Retinal pigment epithelial cell (primary cell): ENCODE data around the gene SRP72.

Experiments used
- DNase-seq: peaks from one replicate; pipeline ENCODE4 v3.0.0-alpha.2; 2010; ENCODE audit warnings: low read depth
- H3K4me3 ChIP-seq: 2 replicates; pipeline ENCODE4 v1.5.1; 2011; ENCODE audit warnings: mild to moderate bottlenecking, low read length, control low read depth, moderate library complexity
- TF ChIP-seq, protein P1 (sequence below): conservative IDR thresholded peaks from 2 replicates; pipeline ENCODE4 v1.5.1; 2011; ENCODE audit warnings: low read depth, low read length, control low read depth, inconsistent platforms

Gene SRP72

DNA sequence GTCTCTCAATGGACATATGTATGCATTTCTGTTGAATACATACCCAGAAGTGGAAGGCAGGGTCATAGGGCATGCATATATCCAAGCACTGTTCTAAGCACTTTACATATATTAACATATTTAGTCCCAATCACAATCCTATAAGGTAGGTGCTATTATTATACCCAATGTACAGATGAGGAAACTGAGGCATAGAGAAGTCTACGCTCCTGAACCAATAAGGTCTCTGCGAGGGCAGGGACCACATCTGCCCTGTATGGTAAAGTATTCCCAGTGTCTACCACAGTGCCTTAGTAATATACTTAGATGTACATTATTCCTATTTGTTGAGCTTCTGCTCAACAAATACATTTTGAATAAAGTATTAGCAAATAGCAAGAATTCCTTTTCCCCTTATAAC lies 37.2 kb upstream of the SRP72 start:
- DNase-seq = no peak
- no peak overlapping the region for H3K4me3 ChIP-seq
- TF ChIP-seq, protein P1, sequence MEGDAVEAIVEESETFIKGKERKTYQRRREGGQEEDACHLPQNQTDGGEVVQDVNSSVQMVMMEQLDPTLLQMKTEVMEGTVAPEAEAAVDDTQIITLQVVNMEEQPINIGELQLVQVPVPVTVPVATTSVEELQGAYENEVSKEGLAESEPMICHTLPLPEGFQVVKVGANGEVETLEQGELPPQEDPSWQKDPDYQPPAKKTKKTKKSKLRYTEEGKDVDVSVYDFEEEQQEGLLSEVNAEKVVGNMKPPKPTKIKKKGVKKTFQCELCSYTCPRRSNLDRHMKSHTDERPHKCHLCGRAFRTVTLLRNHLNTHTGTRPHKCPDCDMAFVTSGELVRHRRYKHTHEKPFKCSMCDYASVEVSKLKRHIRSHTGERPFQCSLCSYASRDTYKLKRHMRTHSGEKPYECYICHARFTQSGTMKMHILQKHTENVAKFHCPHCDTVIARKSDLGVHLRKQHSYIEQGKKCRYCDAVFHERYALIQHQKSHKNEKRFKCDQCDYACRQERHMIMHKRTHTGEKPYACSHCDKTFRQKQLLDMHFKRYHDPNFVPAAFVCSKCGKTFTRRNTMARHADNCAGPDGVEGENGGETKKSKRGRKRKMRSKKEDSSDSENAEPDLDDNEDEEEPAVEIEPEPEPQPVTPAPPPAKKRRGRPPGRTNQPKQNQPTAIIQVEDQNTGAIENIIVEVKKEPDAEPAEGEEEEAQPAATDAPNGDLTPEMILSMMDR = no peak

- TF ChIP-seq, protein P1 = no peak
- H3K4me3 ChIP-seq = no peak overlapping the region
- DNase-seq = no peak
Measured at GRCh38 chr4:56433280-56433679, 34.1 kb upstream of the SRP72 start.

- DNase-seq = no peak
- TF ChIP-seq, protein P1 = no peak
- peak overlapping the region; percentile 62 for H3K4me3 ChIP-seq
Measured at GRCh38 chr4:56434599-56435139, 32.7 kb upstream of the SRP72 start.

GRCh38 chr4:56435140-56435926 lies 32.1 kb upstream of the SRP72 start, which contains the start of gene PPAT:
TSS of gene PPAT (minus strand) at chr4:56435615. CDS start at chr4:56435477, 138 bp downstream.
- TF ChIP-seq, protein P1 = no peak
- peak within 1 kb of the TSS; percentile 85 for H3K4me3 ChIP-seq
- peak; percentile 92 for DNase-seq

DNA sequence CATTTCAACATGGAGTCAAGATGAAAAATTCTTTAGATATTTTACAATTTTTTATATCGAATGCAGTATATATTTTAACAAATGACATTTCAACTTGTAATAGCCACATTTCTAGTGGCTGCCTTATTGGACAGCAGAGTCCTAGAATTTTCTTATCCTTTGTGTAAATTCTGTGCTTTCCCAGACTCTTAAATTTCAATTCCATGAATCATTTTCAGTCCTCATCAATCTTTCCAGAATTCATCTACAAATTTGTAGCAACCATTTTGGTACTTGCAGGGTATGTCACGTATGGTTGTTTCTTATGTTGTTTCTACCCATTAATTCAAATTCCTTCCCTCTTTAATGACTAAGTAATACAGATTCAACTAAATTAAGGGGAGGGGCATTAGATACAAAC lies 28.7 kb upstream of the SRP72 start:
- TF ChIP-seq, protein P1 = no peak
- DNase-seq = no peak
- no peak overlapping the region for H3K4me3 ChIP-seq

GRCh38 chr4:56440983-56441382 lies 26.4 kb upstream of the SRP72 start:
- DNase-seq = no peak
- no peak overlapping the region for H3K4me3 ChIP-seq
- TF ChIP-seq, protein P1 = no peak

DNA sequence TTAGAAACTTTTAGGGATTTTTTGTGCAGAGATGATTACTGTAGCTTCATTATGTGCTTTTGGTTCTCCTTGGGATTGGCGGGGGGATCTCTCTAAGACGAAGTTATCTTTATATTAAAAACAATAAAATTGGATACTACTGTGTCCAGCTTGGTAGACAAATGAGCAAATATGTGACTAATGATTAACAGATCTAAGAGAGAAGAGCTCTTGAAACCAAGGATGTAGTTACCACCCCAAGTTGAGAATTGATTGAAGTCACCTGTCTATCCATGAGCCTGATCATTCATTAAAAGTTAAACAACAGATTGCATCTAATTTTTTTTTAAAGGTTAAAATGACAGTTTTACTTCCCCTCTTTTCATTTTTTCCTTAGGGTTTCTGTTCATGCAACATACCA lies 22.7 kb upstream of the SRP72 start:
- TF ChIP-seq, protein P1 = no peak
- DNase-seq = no peak
- no peak overlapping the region for H3K4me3 ChIP-seq
